AG04449 (cell line): ENCODE results near the gene ARMC9.
A peak's percentile ranks its signal among the peaks of the same experiment; 100 is the strongest.

ENCODE experiments used
- CTCF ChIA-PET: fragments of 350-600 bp; formaldehyde crosslinking; extraction: SDS; loops from one replicate; lab custom pipeline; 2021; ENCODE audit warnings: antibody characterized with exemption; lab: Yijun Ruan, JAX
- POLR2A ChIA-PET: fragments of 400-600, 350-600 bp; formaldehyde crosslinking; extraction: SDS; loops from one replicate; lab custom pipeline; 2020; ENCODE audit warnings: antibody characterized with exemption, inconsistent platforms; lab: Yijun Ruan, JAX
- DNase-seq: peaks from one replicate; pipeline ENCODE4 v3.0.0-alpha.2; 2010; ENCODE audit warnings: low read depth, low spot score
- H3K4me3 ChIP-seq: 2 replicates; pipeline ENCODE4 v1.5.1; 2011; ENCODE audit warnings: low read depth, mild to moderate bottlenecking, control low read depth, low read length
- TF ChIP-seq, protein P1 (sequence below): IDR thresholded peaks from one replicate; pipeline ENCODE4 v1.5.1; 2011; ENCODE audit warnings: mild to moderate bottlenecking, moderate library complexity, low read length, control low read depth, inconsistent platforms; ENCODE audit not compliant: insufficient read depth; ENCODE audit errors: missing control alignments

ARMC9 gene

DNA sequence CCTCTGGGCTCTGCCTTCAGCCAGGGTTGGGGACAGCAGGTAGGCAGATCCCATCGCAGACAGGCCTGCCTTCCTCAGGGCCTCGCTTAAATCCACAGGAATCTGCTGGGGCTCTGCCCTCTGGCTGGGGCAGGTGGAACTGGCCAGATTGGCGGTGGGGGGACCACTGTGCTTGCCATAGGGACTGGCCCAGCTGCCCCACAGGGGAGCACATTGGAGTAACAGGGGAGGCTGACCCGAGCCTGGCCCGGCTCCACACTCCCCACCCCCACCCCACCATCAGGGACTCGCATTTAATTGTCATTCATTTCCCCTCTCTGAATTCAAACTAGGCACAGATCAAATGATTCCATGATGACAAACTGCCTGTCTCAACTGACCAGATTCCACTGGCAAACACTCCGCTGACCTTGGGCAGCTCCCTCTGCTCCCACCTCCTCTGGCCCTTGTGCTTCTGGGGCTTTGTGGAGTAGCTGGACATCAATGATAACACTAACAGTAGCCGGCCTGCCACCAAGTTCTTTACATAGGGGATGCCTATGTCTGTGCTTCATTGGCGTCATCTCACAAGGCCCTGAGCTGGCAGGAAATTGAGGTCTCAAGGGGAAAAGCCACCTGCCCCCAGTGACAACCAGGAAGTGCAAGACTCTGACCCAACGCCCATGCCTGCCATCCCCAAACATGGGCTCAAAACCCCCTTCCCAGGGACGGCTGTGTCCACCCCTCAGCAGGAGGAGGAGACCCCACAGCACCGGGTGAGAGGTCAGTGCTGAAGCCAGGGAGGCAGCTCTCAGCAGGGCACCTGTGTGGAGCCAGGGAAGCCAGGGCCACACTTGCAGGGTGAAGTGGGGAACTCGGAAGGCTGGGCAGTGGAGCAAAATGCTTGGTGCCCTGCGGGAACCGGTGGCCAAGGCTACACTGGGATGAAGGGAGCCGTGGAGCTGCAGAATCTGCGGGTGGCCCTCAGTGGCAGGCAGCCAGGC lies 195.0 kb downstream of the ARMC9 start:
- ChIA-PET CTCF (interaction anchor here (1.2 to 2.4 kb wide), 4 partner anchors 10 to 166 kb away, joined by 3 to 7 read pairs (median 4); no protein-coding TSS in a partner anchor), POLR2A (no interaction called here)
- DNase-seq, result no peak
- no peak overlapping the region for H3K4me3 ChIP-seq
- TF ChIP-seq, protein P1, sequence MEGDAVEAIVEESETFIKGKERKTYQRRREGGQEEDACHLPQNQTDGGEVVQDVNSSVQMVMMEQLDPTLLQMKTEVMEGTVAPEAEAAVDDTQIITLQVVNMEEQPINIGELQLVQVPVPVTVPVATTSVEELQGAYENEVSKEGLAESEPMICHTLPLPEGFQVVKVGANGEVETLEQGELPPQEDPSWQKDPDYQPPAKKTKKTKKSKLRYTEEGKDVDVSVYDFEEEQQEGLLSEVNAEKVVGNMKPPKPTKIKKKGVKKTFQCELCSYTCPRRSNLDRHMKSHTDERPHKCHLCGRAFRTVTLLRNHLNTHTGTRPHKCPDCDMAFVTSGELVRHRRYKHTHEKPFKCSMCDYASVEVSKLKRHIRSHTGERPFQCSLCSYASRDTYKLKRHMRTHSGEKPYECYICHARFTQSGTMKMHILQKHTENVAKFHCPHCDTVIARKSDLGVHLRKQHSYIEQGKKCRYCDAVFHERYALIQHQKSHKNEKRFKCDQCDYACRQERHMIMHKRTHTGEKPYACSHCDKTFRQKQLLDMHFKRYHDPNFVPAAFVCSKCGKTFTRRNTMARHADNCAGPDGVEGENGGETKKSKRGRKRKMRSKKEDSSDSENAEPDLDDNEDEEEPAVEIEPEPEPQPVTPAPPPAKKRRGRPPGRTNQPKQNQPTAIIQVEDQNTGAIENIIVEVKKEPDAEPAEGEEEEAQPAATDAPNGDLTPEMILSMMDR, result peak; percentile 29

DNA sequence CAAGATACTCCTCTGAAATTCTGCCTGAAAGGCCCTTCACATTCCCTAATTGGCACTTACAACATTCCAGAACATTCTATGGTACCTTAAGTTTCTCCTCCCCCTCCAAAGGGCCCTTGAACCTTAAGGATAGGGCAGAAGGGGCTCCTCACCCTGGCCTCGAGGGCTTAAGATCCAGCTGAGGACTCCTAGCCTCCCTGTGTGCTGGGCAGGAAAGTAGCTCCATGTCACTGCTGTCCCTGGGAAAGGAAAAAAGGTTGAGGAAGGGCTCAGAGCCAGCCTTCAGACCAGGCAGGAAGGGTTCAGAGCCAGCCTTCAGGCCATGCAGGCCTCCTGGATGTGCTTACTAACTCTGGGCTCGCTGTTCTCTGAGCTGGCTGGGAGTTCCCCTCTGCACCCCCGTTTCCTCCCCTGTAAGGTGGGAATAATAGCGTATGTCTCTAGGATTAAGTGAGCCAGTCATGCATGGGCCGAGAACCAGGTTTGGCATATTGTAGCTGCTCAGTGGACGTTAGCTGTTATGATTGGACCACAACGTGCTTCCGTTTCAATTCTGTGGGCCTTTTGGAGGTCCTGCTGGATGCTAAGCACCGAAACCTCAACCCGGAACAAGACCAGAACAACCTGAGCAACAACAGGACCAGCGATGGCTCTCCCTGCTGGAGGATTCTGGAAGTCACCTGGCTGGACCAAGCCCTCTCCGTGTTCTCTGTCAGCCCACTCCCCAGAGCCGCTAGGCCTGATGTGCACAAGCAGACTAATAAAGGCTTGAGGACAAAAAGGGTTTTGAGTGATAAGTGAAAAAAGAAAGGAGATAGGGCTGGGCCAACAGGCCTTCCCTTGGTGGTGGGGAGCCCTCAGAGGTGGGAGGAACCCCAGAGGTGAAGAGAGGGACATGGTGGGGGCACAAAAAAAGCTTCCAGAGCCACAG lies 196.0 kb downstream of the ARMC9 start:
- DNase-seq, result no peak
- ChIA-PET CTCF (interaction anchor here (0.6 to 2.4 kb wide), 5 partner anchors 8 to 98 kb away, joined by 3 to 7 read pairs (median 3); no protein-coding TSS in a partner anchor), POLR2A (no interaction called here)
- TF ChIP-seq, protein P1, result no peak
- no peak overlapping the region for H3K4me3 ChIP-seq

DNA sequence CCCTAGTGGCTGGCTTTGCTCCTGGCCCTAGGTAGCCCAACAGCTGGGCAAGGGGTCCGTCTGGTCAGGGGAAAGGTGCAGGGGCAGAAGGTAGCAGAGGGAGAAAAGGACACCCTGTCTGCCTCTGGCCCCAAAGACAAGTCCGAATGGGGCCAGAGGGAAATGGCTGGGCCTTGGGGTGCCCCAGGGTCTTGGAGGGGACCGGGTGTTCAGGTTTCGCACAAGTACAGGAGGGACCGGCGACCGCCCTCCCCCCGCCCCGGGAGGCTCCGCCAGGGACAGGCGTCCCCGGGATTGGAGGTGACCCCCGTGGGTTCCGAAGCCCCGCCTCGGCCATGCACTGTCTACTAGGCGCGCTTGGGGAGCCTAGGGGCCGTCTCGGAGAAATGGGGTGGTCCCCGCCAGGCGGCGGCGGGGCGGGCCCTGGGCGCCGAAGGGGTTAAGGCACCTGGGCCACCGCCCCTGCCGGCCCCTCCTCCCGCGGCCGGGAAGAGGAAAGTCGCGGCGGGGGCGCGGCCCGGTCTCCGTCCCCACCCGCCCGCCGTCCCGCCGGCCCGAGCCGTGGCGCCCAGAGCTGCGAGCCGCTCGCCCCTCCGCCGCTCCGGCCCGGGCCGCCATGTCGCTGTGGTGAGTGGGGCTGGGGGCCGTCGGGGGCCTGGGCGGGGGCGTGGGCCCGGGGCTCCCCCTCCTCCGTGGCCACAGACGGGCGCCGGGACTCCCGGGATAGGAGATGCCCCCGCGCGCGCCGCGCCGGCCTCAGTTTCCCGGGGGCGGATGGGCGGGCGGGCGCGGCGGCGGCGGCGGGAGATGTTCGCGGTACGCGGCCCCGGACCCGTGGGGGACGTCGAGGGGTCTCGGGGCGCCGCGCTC lies 197.0 kb downstream of the ARMC9 start, which contains the start of gene B3GNT7:
Gene B3GNT7, plus strand, starts transcription at position 523 of the 870 bp plus-strand sequence. Its CDS starts 94 bp downstream, at position 617.
- peak within 1 kb of the TSS; percentile 25 for H3K4me3 ChIP-seq
- ChIA-PET POLR2A (no interaction called here), CTCF (interaction anchor here (0.6 to 1.0 kb wide), 3 partner anchors 8 to 11 kb away, joined by 3 to 4 read pairs (median 3); no protein-coding TSS in a partner anchor)
- TF ChIP-seq, protein P1, result no peak
- no peak for DNase-seq

- CTCF ChIA-PET, result interaction anchor here (0.9 to 2.0 kb wide), 4 partner anchors 10 to 99 kb away, joined by 4 to 16 read pairs (median 8); no protein-coding TSS in a partner anchor
- TF ChIP-seq, protein P1, result no peak
- no peak for DNase-seq
- POLR2A ChIA-PET, result no interaction called here
- no peak overlapping the region for H3K4me3 ChIP-seq
Observed at GRCh38 chr2:231396058-231396821, 197.8 kb downstream of the ARMC9 start.
